UCSD-AML1 (cell line): ENCODE results near the gene LY86.
A peak's percentile ranks its signal among the peaks of the same experiment; 100 is the strongest.
"Not testable (repeated sequence)": the region's sequence is repeated elsewhere in the genome, so short reads cannot be mapped to it uniquely, and the experiment has no call there.

Experiments
- DNase-seq: peaks from one replicate; lab custom pipeline; 2025; ENCODE audit not compliant: unreplicated experiment; lab: John Stamatoyannopoulos, UW

Gene LY86

GRCh38 chr6:6650839-6651238, 62.3 kb downstream of the LY86 start:
- DNase-seq = no peak

DNA sequence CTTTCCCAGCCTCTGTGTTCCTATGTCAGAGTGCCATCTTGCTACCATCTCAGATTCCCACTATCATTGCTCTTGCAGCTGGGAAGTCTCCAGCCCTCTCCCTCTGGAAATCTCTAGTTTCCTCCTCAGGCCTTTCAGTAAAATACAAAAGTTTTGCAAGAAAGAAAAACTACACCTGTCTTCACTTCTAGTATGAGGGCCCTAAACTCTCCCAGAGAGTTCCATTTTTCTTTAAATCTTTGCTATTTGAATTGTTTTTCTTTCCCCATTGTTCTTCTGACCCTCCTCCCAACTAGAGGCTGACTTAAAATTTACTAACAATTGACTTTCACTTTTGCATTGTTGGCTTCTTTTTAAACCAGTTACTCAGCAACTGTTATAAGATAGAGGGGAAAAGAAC, 62.8 kb downstream of the LY86 start:
- no peak for DNase-seq

DNA sequence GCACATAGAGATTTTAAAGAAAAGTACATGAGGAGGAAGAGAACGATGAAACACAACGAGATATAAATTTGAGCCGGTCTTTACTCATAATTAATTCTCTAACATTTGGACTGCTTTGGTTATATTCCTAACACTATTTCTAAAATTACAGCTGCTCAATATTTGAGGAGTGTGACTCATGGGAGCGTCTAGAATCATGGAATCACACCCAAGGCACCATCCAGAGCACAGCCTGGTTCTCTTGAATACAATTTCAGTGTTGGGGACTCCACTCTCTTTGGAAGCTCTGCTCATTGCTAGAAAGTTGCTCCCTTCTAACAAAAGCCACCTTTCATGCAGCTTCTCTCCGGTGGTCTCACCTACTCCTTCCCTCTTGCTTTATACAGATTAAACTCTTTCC, 64.4 kb downstream of the LY86 start:
- DNase-seq = no peak

- peak; percentile 86 for DNase-seq
Measured at GRCh38 chr6:6654599-6655575, 66.4 kb downstream of the LY86 start.

- no peak for DNase-seq
Measured at GRCh38 chr6:6655805-6656251, 67.3 kb downstream of the LY86 start.

- DNase-seq = peak; percentile 65
Measured at GRCh38 chr6:6656287-6656686, 67.8 kb downstream of the LY86 start.

DNA sequence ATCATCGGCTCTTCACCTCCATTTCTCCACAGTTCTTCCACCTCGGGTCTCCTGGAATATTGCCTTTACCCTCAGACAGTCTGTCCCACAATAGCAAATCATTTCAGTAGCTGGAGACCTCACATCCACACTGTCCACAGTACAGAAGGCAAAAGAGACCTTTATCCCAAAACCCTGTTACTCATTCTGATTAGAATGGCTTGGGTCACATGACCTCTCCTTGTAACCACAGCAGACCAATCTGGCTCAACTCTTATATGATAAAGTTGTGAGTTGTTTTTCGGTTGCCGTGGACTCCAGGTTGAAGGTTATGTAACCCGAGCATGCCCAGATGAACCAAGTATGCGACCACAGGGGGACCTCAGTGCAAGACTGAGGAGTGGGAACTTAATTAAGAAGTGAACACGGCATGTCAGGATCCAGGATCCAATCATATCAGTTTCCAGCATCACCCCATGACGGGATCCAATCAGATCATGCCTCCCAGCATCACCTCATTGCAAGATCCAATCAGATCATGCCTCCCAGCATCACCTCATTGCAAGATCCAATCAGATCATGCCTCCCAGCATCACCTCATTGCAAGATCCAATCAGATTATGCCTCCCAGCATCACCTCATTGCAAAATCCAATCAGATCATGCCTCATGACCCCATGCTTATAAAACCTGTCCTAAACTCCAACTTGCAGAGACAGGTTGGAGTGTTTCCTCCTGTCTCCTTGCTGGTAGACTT, 68.7 kb downstream of the LY86 start:
- DNase-seq = no peak

GRCh38 chr6:6657820-6658217, 69.3 kb downstream of the LY86 start:
- DNase-seq = no peak

DNA sequence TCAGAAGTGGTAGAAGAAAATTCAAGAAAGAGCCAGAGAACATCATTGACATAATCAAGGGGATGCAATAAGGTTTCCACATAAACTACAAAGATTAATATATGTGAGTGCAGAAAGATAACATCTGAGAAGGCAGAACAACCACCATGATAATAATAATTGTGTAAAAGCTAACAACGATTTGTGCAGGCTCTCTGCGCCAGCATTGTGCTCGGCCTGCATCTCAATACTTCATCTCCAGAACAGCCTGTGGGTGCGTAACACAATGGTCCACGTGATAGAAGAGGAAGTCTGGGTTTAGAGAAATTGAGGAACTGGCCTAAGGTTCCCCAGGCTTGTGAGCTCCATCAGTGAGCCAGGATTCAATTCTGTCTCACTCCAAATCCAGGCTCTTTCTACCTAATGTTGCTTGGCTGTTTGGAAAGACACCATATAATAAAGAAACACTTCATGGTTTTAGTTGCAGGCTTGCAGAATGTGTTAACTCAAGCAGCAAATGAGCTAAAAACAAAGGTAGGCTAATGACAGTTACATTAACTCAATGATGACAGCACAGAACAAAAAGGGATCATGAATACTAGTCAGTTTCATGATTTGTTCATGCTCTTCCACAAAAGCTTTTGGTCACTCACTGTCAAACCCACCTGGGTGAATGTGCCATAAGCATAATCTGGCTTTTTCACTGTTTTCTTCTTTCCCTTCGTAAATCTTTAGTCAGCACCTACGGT, 71.2 kb downstream of the LY86 start:
- DNase-seq = peak; percentile 65

DNA sequence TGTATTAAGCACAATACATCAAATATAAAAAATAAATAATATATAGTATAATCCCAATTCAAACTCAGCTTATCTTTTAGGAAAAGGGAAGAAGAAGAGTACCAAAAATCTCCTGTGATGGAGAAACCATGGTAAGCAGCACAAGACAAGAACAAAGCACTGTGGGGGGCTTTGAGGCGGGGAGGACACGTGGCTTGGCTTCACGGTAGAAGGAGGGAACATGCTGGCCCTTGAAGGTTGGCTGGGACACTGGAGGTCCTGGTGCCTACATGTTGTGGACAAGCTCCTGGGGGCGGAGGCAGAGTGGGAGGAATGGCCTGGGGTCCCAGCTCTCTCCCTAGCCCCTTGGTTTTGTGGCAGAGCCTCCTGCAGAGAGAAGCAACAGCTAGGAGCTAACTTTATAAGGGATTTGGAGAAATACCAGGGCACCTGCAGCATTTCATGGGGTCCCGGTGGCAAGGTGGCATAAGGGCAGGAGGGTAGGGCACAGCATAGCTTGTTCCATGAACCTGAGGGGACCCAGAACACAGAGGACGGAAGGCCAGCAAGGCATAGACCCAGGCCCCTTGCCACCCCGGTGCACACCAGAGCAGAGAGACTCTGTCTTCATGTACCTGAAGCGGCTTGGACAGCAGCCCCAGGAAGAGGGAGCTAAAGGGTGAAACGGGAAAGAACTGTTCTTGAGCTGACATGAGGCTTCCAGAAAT, 72.0 kb downstream of the LY86 start:
- no peak for DNase-seq

GRCh38 chr6:6661191-6661590, 72.7 kb downstream of the LY86 start:
- no peak for DNase-seq

- no peak for DNase-seq
Measured at GRCh38 chr6:6661684-6662083, 73.2 kb downstream of the LY86 start.

GRCh38 chr6:6663421-6664135, 75.1 kb downstream of the LY86 start:
- no peak for DNase-seq

DNA sequence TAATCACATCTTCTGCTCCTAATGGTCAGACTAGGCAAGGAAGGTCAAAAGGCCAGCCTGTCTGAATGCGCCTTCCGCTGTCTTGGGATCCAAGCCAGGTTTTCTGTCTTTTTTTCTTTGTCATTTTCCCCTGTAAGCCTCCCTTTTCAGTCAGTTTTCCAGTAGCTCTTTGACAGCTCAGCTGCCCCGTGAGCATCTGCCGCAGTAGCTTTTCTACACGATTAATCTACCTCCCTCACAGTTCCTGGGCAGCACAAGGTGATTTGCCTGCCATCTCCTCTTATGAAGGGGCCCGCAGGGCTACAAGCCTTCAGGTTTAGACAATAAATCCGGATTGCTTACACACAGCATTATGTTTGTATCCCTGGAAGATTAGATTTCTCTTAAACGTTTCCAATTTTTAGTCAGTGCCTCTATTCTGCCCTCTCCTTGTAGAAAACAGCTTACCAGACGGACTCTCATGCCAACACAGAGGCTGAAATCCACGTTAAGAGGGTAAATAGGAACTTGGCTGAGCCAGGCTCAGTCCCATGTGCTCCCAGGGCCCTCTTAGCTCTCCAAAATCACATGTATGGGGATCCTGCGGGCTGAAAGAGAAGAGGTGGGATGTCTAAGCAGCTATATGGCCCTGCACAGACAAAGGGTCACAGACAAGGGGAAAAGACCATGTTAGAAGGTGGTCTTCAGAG, 77.2 kb downstream of the LY86 start:
- no peak for DNase-seq

DNA sequence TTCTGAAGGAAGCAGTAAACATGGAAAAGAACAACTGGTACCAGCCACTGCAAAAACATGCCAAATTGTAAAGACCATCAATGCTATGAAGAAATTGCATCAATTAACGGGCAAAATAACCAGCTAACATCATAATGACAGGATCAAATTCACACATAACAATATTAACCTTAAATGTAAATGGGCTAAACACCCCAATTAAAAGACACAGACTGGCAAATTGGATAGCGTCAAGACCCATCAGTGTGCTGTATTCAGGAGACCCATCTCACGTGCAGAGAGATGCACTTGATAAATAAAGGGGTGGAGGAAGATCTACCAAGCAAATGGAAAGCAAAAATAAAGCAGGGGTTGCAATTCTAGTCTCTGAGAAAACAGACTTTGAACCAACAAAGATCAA, 81.6 kb downstream of the LY86 start:
- not testable (repeated sequence) for DNase-seq

GRCh38 chr6:6674872-6675271, 86.4 kb downstream of the LY86 start:
- no peak for DNase-seq

- DNase-seq = peak; percentile 85
Measured at GRCh38 chr6:6676910-6677441, 88.5 kb downstream of the LY86 start.

DNA sequence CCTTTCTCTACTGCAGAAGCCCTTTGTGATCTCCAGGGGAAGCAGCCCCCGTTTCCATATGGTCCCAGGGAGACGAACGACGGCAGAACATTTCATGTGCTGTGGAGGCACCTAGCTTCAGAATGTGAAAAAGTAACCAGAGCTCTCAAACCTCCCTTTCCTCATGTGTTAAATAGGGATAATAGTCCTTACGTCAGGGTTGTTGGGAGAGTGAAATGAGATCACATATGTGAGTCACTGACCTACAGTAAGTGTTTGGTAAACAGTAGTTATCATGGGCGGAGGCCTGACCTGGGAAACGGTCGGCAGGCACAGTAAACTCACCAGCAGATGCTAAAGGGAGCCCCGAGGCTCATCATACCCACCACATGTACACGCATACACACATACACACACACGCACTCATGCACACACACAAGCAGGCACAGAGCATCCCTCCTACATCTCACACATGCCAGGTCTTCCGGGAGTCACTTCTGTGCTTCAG, 89.7 kb downstream of the LY86 start:
- no peak for DNase-seq

GRCh38 chr6:6678811-6679210, 90.3 kb downstream of the LY86 start:
- DNase-seq = no peak
